Subcutaneous abdominal adipose tissue (tissue), 5 donors: ENCODE results near the gene ZNF668.
"Not testable (repeated sequence)": the region's sequence is repeated elsewhere in the genome, so short reads cannot be mapped to it uniquely, and the experiment has no call there.

Experiments
- H3K27ac ChIP-seq: one replicate; pipeline ENCODE4 v1.7.0; 2013; ENCODE audit warnings: low read depth, mild to moderate bottlenecking, inconsistent platforms, low read length, moderate library complexity
- H3K27me3 ChIP-seq, 5 donors: one replicate each; pipeline ENCODE4 v1.7.0; 2013; ENCODE audit warnings: low read length in 5 of 5, inconsistent platforms in 1 of 5; ENCODE audit not compliant: control insufficient read depth in 5 of 5, insufficient read depth in 4 of 5
- H3K36me3 ChIP-seq, 5 donors: one replicate each; pipeline ENCODE4 v1.7.0; 2013; ENCODE audit warnings: low read length in 5 of 5; ENCODE audit not compliant: control insufficient read depth in 5 of 5, insufficient read depth in 5 of 5
- H3K4me1 ChIP-seq, 5 donors: one replicate each; pipeline ENCODE4 v1.7.0; 2013; ENCODE audit warnings: low read length in 5 of 5, mild to moderate bottlenecking in 3 of 5, moderate library complexity in 1 of 5; ENCODE audit not compliant: control insufficient read depth in 5 of 5, insufficient read depth in 5 of 5
- H3K4me3 ChIP-seq, 5 donors: one replicate each; pipeline ENCODE4 v1.7.0; 2013; ENCODE audit warnings: low read length in 5 of 5, low read depth in 1 of 5
- H3K9ac ChIP-seq, 5 donors: one replicate each; pipeline ENCODE4 v1.7.0; 2013; ENCODE audit warnings: low read length in 5 of 5, mild to moderate bottlenecking in 4 of 5, moderate library complexity in 3 of 5
- H3K9me3 ChIP-seq, 5 donors: one replicate each; pipeline ENCODE4 v1.7.0; 2013; ENCODE audit warnings: low read length in 5 of 5; ENCODE audit not compliant: control insufficient read depth in 5 of 5
- donor health status: healthy.
- donor health status: healthy.
- donor health status: healthy.
- donor health status: healthy.
- donor health status: healthy.

ZNF668 gene

DNA sequence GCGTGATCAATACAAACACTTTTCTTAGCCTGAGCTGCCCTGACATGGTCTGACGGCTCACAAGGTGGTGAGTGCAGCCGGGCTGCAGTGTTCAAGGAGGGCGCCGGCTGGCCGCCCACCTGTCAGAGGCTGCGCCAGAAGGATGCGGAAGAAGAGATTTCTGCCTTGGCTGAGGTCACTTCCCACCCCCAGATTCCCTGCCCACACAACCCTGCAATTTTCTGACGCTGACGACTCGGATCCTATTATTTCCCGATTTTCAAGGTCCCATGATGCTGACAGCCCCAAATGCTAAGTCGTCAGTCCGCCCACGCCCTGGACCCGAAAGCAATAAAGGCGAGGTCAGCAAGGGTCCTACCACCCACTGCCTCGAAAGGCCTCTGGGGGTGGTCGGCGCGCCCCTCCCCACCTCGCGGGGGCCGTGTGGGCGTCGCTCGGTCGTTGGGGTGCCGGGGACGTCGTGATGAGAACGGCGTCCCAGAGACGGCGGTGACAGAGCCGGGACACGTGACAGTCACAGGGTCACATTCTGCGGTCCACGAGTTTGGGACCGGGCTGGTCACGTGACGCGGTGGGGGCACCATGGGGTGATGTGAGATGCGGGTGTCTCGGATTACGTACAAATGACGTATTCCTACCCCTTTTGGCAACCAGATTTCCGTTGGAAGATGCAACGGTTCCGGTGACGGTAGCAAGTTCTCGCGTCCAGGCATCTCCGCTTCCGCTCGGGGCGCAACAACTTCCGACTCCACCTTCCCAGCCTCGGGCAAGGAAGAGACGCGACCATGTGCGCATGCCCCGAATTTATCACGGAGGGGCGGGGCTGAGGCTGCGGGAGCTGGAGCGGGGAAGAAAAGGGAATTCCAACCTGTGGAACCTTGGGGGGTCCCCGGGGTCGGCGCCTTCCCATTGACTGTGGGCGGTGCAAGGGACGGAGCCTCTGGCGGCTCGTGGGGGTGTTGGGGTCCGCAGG is 41.0 kb downstream of the ZNF668 start, which contains the start of gene STX4:
Gene STX4 (plus strand): TSS at position 823 of the 973 bp plus-strand sequence. CDS start 248 bp downstream, outside the sequence.
- Histone ChIP-seq H3K9me3 (no peaks in the 10 kb centered on the region), H3K4me3 (peak within 1 kb of the TSS; percentile 75 to 99 (median 97)), H3K9ac (peak within 1 kb of the TSS; percentile 56 to 98 (median 84)), H3K27ac (peak within 1 kb of the TSS; percentile 96), H3K4me1 (peaks cover 2 to 29% (median 25%) of the 10 kb centered on the region in 5 donors), H3K27me3 (no peaks in the 10 kb centered on the region), H3K36me3 (peaks cover 0 to 27% (median 18%) of the 10 kb centered on the region in 5 donors)

DNA sequence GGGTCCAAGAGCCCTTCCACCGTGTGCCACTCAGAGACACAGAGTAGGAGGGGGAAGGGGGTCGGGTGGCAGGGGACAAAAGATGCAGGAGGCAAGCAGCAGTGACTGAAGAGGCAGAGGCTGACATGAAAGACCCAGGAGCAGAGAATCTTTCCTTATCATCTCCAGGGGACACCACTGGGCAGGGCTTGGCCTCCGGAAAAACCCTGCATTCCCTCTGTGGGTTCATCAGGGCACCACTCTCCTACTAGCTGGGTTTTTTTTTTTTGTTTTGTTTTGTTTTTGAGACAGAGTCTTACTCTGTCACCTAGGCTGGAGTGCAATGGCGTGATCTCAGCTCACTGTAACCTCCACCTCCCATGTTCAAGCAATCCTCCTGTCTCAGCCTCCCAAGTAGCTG is 42.8 kb downstream of the ZNF668 start:
- Histone ChIP-seq H3K4me1 (peaks cover 2 to 25% (median 23%) of the 10 kb centered on the region in 5 donors), H3K36me3 (peaks cover 0 to 17% (median 10%) of the 10 kb centered on the region in 5 donors), H3K27ac (no peak overlapping the region), H3K9me3 (no peaks in the 10 kb centered on the region), H3K9ac (no peak overlapping the region), H3K27me3 (no peaks in the 10 kb centered on the region), H3K4me3 (no peak overlapping the region)

DNA sequence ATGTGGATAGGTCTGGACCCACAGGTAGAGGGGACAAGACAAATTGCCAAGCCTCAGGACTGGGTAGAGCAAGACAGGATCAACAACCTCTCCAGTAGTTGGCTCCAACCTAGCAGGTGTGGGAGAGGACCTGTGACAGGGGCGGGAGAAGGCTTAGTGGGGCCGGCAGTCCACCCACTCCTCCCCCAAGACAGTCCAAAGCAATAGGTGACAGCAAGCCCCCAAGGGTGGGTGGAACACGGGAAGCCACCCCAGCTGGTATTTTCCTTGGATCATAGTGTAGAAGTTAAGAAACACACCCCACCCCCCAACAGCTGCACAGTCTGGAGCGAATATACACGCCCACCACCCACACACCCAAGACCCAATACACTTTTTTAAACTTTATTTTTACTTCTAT is 44.8 kb downstream of the ZNF668 start:
- Histone ChIP-seq H3K9me3 (no peaks in the 10 kb centered on the region), H3K27ac (no peak overlapping the region), H3K27me3 (no peaks in the 10 kb centered on the region), H3K9ac (no peak overlapping the region), H3K4me3 (no peak overlapping the region), H3K4me1 (peaks cover 2 to 24% (median 18%) of the 10 kb centered on the region in 5 donors), H3K36me3 (no peaks in the 10 kb centered on the region)

DNA sequence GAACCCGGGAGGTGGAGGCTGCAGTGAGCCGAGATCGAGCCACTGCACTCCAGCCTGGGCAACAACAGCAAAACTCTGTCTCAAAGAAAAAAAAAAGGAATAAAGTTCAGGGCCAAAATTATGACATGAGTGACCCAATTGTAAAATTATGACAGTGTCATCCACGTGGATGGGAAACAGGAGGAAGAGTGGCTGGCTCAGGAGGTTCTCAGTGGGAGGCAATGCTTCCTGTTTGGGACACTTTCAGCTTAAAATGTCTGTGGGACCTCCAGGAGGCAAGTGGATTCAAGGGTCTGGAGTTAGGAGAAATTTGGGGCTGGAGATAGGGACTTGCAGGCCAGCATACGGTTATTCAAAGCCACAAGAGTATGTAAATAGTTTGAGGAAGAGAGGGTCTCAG is 48.7 kb downstream of the ZNF668 start:
- no peak overlapping the region for H3K9ac ChIP-seq
- peaks cover 0 to 7% (median 4%) of the 10 kb centered on the region in 5 donors for H3K4me1 ChIP-seq
- H3K27me3 ChIP-seq = no peaks in the 10 kb centered on the region
- H3K27ac ChIP-seq = no peak overlapping the region
- no peaks in the 10 kb centered on the region for H3K36me3 ChIP-seq
- no peak overlapping the region for H3K4me3 ChIP-seq
- no peaks in the 10 kb centered on the region for H3K9me3 ChIP-seq

DNA sequence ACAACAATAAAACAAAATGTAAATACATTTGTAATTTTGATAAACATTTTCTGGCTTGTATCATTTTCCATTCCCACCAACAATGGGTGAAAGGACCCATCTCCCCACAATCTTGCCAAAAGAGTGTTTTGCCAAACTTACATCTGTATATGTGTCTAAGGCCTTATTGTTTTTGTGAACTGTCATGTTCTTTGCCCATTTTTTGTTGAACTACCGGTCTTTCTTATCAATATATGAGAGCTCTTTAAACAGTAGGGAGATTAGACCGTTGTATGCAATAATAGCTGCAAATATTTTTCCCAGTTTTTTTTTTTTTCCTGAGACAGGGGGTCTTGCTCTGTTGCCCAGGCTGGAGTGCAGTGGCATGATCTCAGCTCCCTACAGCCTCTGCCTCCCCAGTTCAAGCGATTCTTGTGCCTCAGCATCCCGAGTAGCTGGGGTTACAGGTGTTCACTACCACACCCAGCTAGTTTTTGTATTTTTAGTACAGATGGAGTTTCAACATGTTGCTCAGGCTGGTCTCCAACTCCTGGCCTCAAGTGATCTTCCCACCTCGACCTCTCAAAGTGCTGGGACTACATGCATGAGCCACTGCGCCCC is 50.3 kb downstream of the ZNF668 start:
- Histone ChIP-seq H3K4me3 (no peak overlapping the region), H3K27me3 (no peaks in the 10 kb centered on the region), H3K36me3 (no peaks in the 10 kb centered on the region), H3K27ac (no peak overlapping the region), H3K9me3 (no peaks in the 10 kb centered on the region), H3K4me1 (peaks cover 0 to 7% (median 4%) of the 10 kb centered on the region in 5 donors), H3K9ac (no peak overlapping the region)

DNA sequence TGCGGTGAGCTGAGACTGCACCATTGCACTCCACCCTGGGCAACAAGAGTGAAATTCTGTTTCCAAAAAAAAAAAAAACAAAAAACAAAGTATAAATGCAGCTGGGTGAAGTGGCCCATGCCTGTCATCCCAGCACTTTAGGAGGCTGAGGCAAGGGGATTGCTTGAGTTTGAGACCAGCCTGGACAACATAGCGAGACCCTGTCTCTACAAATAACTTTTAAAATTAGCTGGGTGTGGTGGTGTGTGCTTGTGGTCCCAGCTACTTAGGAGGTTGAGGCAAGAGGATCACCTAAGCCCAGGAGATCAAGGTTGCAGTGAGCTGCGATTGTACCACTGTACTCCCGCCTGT is 50.8 kb downstream of the ZNF668 start:
- Histone ChIP-seq H3K9me3 (no peaks in the 10 kb centered on the region), H3K4me3 (no peak overlapping the region), H3K27me3 (no peaks in the 10 kb centered on the region), H3K9ac (no peak overlapping the region), H3K36me3 (no peaks in the 10 kb centered on the region), H3K4me1 (peaks cover 0 to 7% (median 4%) of the 10 kb centered on the region in 5 donors), H3K27ac (no peak overlapping the region)

DNA sequence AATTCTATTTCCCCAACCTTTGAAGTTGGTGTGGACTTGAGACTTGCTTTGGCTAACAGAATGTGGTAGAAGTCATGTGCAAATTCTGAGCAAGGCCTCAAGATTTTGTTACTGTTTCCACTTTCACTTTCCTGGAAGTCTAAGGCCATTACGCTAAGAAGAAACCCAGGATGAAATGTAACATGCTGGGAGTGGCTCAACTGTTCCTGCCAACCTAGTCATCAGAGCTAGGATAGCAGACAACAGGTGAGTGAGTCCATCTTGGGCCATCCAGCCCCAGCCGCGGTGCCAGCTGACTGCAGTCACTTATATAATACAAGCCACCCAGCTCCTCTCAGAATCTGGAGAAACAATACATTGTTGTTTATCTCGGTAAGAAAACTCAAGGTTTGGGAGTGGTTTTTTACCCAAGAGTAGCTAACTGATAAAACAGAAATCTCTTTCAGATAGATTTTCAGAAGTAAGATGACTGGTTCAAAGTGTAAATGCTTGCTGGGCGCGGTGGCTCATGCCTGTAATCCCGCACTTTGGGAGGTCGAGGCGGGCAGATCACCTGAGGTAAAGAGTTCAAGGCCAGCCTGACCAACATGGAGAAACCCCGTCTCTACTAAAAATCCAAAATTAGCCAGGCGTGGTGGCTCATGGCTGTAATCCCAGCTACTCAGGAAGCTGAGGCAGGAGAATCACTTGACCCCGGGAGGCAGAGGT is 51.3 kb downstream of the ZNF668 start:
- Histone ChIP-seq H3K9ac (no peak overlapping the region), H3K27me3 (no peaks in the 10 kb centered on the region), H3K4me3 (no peak overlapping the region), H3K9me3 (no peaks in the 10 kb centered on the region), H3K36me3 (no peaks in the 10 kb centered on the region), H3K27ac (no peak overlapping the region), H3K4me1 (peaks cover 0 to 7% (median 4%) of the 10 kb centered on the region in 5 donors)

DNA sequence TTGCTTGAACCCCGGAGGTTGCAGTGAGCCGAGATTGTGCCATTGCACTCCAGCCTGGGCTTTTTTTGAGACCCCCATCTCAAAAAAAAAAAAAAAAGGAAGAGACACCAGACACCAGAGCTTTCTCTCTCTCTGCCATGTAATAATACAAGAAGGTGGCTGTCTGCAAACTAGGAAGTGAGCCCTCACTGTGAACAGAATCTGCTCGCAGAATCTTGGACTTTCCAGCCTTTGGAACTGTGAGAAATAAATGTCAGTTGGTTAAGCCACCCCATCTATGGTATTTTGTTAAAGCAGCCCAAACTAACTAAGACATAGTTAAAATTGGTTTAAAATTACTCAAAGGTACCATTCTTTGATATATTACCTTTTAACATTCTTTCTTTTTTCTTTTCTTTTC is 53.5 kb downstream of the ZNF668 start:
- Histone ChIP-seq H3K4me1 (peaks cover 0 to 5% (median 3%) of the 10 kb centered on the region in 5 donors), H3K36me3 (no peaks in the 10 kb centered on the region), H3K4me3 (no peak overlapping the region), H3K9me3 (no peaks in the 10 kb centered on the region), H3K9ac (no peak overlapping the region), H3K27me3 (no peaks in the 10 kb centered on the region), H3K27ac (no peak overlapping the region)

DNA sequence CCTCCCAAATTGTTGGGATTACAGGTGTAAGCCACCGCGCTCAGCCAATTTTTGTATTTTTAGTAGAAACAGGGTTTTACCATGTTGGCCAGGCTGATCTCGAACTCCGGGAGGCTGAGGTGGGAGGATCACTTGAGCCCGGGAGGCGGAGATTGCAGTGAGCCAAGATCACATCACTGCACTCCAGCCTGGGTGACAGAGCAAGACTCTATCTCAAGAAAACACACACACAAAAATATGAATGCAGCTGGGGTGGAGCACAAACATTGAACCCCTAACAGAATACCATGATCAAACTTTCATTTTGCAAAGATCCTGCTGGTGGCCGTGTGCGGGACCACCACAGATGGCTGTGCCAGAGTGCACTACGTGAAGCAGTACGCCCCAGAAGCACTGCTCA is 56.3 kb downstream of the ZNF668 start:
- H3K9ac ChIP-seq, H3K27me3 ChIP-seq, H3K27ac ChIP-seq, H3K4me1 ChIP-seq, H3K36me3 ChIP-seq, H3K9me3 ChIP-seq, H3K4me3 ChIP-seq: not testable (repeated sequence)

DNA sequence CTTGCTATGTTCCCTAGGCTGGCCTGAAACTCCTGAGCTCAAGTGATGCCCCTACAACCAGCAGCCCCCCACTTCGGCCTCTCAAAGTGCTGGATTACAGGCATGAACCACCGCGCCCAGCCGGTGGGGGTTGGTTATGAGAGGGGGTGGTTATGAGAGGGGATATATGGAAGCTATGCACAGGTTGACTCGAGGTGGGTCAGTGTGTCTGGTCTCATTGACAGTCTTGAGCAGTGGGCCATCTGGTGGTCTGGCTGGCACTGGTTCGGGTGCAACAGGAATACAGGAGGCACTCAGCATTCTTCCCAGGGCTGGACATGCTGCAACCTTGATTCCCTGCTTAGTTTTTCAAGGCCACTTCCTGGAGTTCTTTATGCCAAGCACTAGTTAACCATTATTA is 58.0 kb downstream of the ZNF668 start:
- Histone ChIP-seq H3K9ac (no peak overlapping the region), H3K4me3 (no peak overlapping the region), H3K9me3 (no peaks in the 10 kb centered on the region), H3K4me1 (no peaks in the 10 kb centered on the region), H3K27ac (no peak overlapping the region), H3K27me3 (peaks cover 5 to 16% (median 12%) of the 10 kb centered on the region in 5 donors), H3K36me3 (no peaks in the 10 kb centered on the region)
